PC-3 (cell line): Measurements from ENCODE around the gene TTC28. TPM values are rescaled to one million over a fixed set of nuclear protein-coding genes. Genes with fewer than 3 reads are reported as not detected.

Source experiments
- ATAC-seq: fragments of 200-7000 bp; cut with Tn5 transposase; 2 replicates; pipeline ENCODE4 v1.9.1; 2020; ENCODE audit warnings: mild to moderate bottlenecking, moderate library complexity
- BruUV-seq: library from RNA; stranded (reverse); fragments of 400-500 nt; replicated peaks from 2 replicates; lab custom pipeline; 2021; lab: Mats Ljungman, UMichigan
- CTCF ChIA-PET: fragments of 300-600 bp; sonication (Branson Sonifier 250); formaldehyde crosslinking; loops from one replicate; lab custom pipeline; 2022; ENCODE audit warnings: antibody characterized with exemption; lab: Charles Lee
- POLR2A ChIA-PET: fragments of 300-600 bp; sonication (Branson Sonifier 250); formaldehyde crosslinking; loops from one replicate; lab custom pipeline; 2022; ENCODE audit warnings: antibody characterized with exemption; ENCODE audit not compliant: unreplicated experiment; lab: Charles Lee
- DNase-seq: peaks from one replicate; pipeline ENCODE4 v3.0.0-alpha.2; 2015
- H2AFZ ChIP-seq: fragments of 300-600 bp; sonication (generic); 2 replicates; pipeline ENCODE4 v1.6.0; 2016; ENCODE audit warnings: antibody characterized with exemption, low read length
- H3F3A ChIP-seq: fragments of 300-600 bp; sonication (generic); one replicate; pipeline ENCODE4 v1.6.0; 2017; ENCODE audit warnings: antibody characterized with exemption, low read length, control low read depth, mild to moderate bottlenecking; ENCODE audit not compliant: unreplicated experiment
- H3K27ac ChIP-seq: fragments of 300-600 bp; sonication (generic); 2 replicates; pipeline ENCODE4 v1.5.1; 2016; ENCODE audit warnings: mild to moderate bottlenecking, low read length
- H3K27me3 ChIP-seq: fragments of 300-600 bp; sonication (generic); 2 replicates; pipeline ENCODE4 v1.6.1; 2016; ENCODE audit warnings: low read length, mixed read lengths
- H3K36me3 ChIP-seq: fragments of 300-600 bp; sonication (generic); 2 replicates; pipeline ENCODE4 v1.6.1; 2016; ENCODE audit warnings: low read depth, mixed run types, low read length, mixed read lengths
- H3K4me1 ChIP-seq: fragments of 300-600 bp; sonication (generic); 2 replicates; pipeline ENCODE4 v1.5.1; 2016; ENCODE audit warnings: low read length; ENCODE audit not compliant: insufficient read depth
- H3K4me2 ChIP-seq: fragments of 300-600 bp; sonication (generic); 2 replicates; pipeline ENCODE4 v1.6.0; 2016; ENCODE audit warnings: low read length
- H3K4me3 ChIP-seq: fragments of 300-600 bp; sonication (generic); 2 replicates; pipeline ENCODE4 v1.5.1; 2016; ENCODE audit warnings: mild to moderate bottlenecking, low read length, mixed read lengths
- H3K79me2 ChIP-seq: fragments of 300-600 bp; sonication (generic); 2 replicates; pipeline ENCODE4 v1.6.1; 2017; ENCODE audit warnings: low read length, mixed read lengths
- H3K9ac ChIP-seq: fragments of 300-600 bp; sonication (generic); 2 replicates; pipeline ENCODE4 v1.6.0; 2016; ENCODE audit warnings: mild to moderate bottlenecking, low read length
- H3K9me2 ChIP-seq: fragments of 300-600 bp; sonication (generic); replicated peaks from 2 replicates; pipeline ENCODE4 v1.6.1; 2016; ENCODE audit warnings: mixed run types, low read length, mixed read lengths
- H3K9me3 ChIP-seq: fragments of 300-600 bp; sonication (generic); 2 replicates; pipeline ENCODE4 v1.6.1; 2016; ENCODE audit warnings: low read length, mixed read lengths
- H4K20me1 ChIP-seq: fragments of 300-600 bp; sonication (generic); 2 replicates; pipeline ENCODE4 v1.6.1; 2016; ENCODE audit warnings: low read length, mixed read lengths
- CTCF ChIP-seq: fragments of 300-600 bp; sonication (generic); conservative IDR thresholded peaks from 2 replicates; pipeline ENCODE4 v1.5.1; 2017; ENCODE audit warnings: antibody characterized with exemption, low read depth, mild to moderate bottlenecking, low read length
- EZH2 ChIP-seq: fragments of 300-600 bp; sonication (generic); IDR thresholded peaks from one replicate; pipeline ENCODE4 v1.6.1; 2017; ENCODE audit warnings: antibody characterized with exemption, mild to moderate bottlenecking, low read length; ENCODE audit not compliant: unreplicated experiment
- EZH2phosphoT487 ChIP-seq: fragments of 300-600 bp; sonication (generic); IDR thresholded peaks from 2 replicates; pipeline ENCODE4 v1.6.1; 2018; ENCODE audit warnings: mild to moderate bottlenecking, antibody characterized with exemption, low read length, borderline replicate concordance
- intact Hi-C: fragments of 100-400 bp; cut with micrococcal nuclease; formaldehyde crosslinking; loops from 2 replicates; pipeline ENCODE4 v1.9.0; 2023
- total RNA-seq: library from RNA; depleted of rRNA; stranded (reverse); fragments of >200 nt; gene quantifications from 2 replicates; pipeline ENCODE4 v1.2.3, GENCODE V29; 2014

TTC28 gene
- total RNA-seq, 1 experiment from 2014 or later: 6.3 TPM

- H3K27me3 ChIP-seq: no peaks in the 10 kb centered on the region
- no peaks in the 10 kb centered on the region for H3K36me3 ChIP-seq
- no peaks in the 10 kb centered on the region for H4K20me1 ChIP-seq
- no peak for TF ChIP-seq EZH2
- TF ChIP-seq CTCF: no peak
- no peak for TF ChIP-seq EZH2phosphoT487
- ATAC-seq (peak; percentile 76), DNase-seq (peak; percentile 46)
- no TSS peak for BruUV-seq
- H3K4me2 ChIP-seq: no peak overlapping the region
- POLR2A ChIA-PET: no interaction called here
- H3K79me2 ChIP-seq: no peaks in the 10 kb centered on the region
- H2AFZ ChIP-seq: no peak overlapping the region
- no peak overlapping the region for H3K4me3 ChIP-seq
- no peaks in the 10 kb centered on the region for H3F3A ChIP-seq
- intact Hi-C loops: no loop called here
- 0 out of 2 replicates have a peak overlapping the region, but pooled peaks have one; percentile 18 for H3K27ac ChIP-seq
- CTCF ChIA-PET: no interaction called here
- no peaks in the 10 kb centered on the region for H3K9me2 ChIP-seq
- no peak overlapping the region for H3K9ac ChIP-seq
- peaks cover 8% of the 10 kb centered on the region; the same call in 1 of the 2 replicates for H3K4me1 ChIP-seq
- no peaks in the 10 kb centered on the region for H3K9me3 ChIP-seq
These were observed 550.2 kb downstream of the TTC28 start for GRCh38 chr22:28129319-28129962.

DNA sequence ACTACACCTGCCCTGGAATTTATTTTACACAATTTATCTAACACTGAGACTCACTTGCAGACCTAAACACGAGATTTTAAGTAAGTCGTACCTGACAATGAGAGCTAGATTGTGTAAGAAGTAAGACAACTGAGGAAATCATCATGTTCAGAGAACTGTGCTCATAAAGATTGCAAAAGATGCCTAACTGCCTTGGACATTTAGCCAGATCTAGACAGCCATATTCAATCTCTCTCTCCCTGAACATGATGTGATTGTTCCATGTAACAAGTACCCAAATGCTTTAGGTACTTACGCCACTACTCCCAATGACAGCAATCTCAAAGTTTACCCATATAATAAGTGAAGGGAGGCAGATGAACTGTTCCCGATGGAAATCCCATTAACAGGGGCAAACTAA is 550.8 kb downstream of the TTC28 start:
- DNase-seq: no peak
- Histone ChIP-seq H3F3A (no peaks in the 10 kb centered on the region), H2AFZ (no peak overlapping the region), H4K20me1 (no peaks in the 10 kb centered on the region), H3K4me3 (no peak overlapping the region), H3K9me2 (no peaks in the 10 kb centered on the region), H3K27me3 (no peaks in the 10 kb centered on the region), H3K36me3 (no peaks in the 10 kb centered on the region), H3K27ac (no peak overlapping the region), H3K9ac (no peak overlapping the region), H3K9me3 (no peaks in the 10 kb centered on the region), H3K4me1 (peaks cover 8% of the 10 kb centered on the region; the same call in 1 of the 2 replicates), H3K4me2 (no peak overlapping the region), H3K79me2 (no peaks in the 10 kb centered on the region)
- no peak for ATAC-seq
- no TSS peak for BruUV-seq
- CTCF ChIA-PET: no interaction called here
- POLR2A ChIA-PET: no interaction called here
- intact Hi-C loops: no loop called here
- TF ChIP-seq EZH2phosphoT487 (no peak), CTCF (no peak), EZH2 (no peak)

- DNase-seq: no peak
- intact Hi-C loops: no loop called here
These were observed 553.8 kb downstream of the TTC28 start for GRCh38 chr22:28125799-28126198.

More at GRCh38 chr22:28125799-28126198, 553.8 kb downstream of the TTC28 start:
- ChIA-PET CTCF (no interaction called here), POLR2A (no interaction called here)
- Histone ChIP-seq H3K4me1 (peaks cover 8% of the 10 kb centered on the region; the same call in 1 of the 2 replicates), H3K9me3 (no peaks in the 10 kb centered on the region), H3K36me3 (no peaks in the 10 kb centered on the region), H3K9me2 (no peaks in the 10 kb centered on the region), H3K4me3 (no peak overlapping the region), H3K27ac (no peak overlapping the region), H3K4me2 (no peak overlapping the region), H3K79me2 (no peaks in the 10 kb centered on the region), H3F3A (no peaks in the 10 kb centered on the region), H3K9ac (no peak overlapping the region), H2AFZ (no peak overlapping the region), H3K27me3 (no peaks in the 10 kb centered on the region), H4K20me1 (no peaks in the 10 kb centered on the region)
- TF ChIP-seq CTCF (no peak), EZH2 (no peak), EZH2phosphoT487 (no peak)
- no peak for ATAC-seq
- no TSS peak for BruUV-seq
